Measurements from ENCODE around the gene KCNK7.

Gene KCNK7

DNA sequence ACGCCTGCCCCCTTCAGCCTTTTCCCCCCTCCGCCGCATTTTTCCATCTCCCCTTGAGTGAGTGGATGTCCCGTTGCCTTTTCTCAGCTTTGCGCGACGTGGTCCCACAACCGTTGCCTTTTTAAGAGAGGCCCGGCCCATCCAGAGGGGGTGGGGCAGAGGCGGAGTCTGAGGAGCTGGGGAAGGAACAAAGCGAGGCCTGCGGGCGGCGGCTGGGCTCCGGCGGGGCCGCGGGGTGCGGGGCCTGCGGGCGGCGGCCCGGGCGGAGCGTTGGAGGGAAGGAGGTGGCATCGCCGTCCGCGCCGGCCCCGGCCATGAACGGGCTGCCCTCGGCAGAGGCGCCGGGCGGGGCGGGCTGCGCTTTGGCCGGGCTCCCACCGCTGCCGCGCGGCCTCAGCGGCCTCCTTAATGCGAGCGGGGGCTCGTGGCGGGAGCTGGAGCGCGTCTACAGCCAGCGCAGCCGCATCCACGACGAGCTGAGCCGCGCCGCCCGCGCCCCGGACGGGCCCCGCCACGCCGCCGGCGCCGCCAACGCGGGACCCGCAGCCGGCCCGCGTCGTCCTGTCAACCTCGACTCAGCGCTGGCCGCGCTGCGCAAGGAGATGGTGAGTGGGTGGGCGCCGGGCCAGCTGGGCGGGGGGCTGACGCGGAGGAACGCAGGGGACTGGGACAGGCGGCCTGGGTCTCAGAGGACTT, 23.1 kb downstream of the KCNK7 start, which contains the start of gene FAM89B:
FAM89B (plus strand) TSS at position 183 of the 696 bp plus-strand sequence; CDS start at position 315, 132 bp downstream.
- no peaks in the 10 kb centered on the region for H3K27me3 ChIP-seq (ENCODE audit: insufficient read depth, low read length)
- peak within 1 kb of the TSS; percentile 87 for H3K4me2 ChIP-seq (ENCODE audit: low read length)
- peak within 1 kb of the TSS; percentile 26 for H2AFZ ChIP-seq (ENCODE audit: insufficient read depth, low read length, poor library complexity)
- peak within 1 kb of the TSS; percentile 75 for H2AK5ac ChIP-seq (ENCODE audit: low read length)
- H3K4me1 ChIP-seq (ENCODE audit: control insufficient read depth in 1 of 2, insufficient read depth in 2 of 2, low read length in 2 of 2): peaks cover 43 to 44% of the 10 kb centered on the region in 2 experiments
- peak within 1 kb of the TSS; percentile 88 for H4K8ac ChIP-seq (ENCODE audit: low read depth, low read length)
- H3K27ac ChIP-seq (ENCODE audit: low read depth, low read length): peak within 1 kb of the TSS; percentile 44
- H2BK5ac ChIP-seq (ENCODE audit: low read depth, low read length, poor library complexity): peak within 1 kb of the TSS; percentile 88
- H3K9ac ChIP-seq (ENCODE audit: low read length): peak within 1 kb of the TSS; percentile 86
- H3K79me1 ChIP-seq (ENCODE audit: low read length): peaks cover 27% of the 10 kb centered on the region
- H3K9me3 ChIP-seq (ENCODE audit: insufficient read depth, low read depth, low read length): no peaks in the 10 kb centered on the region
- H4K91ac ChIP-seq (ENCODE audit: low read depth, low read length): peak within 1 kb of the TSS; percentile 89
- H2BK12ac ChIP-seq (ENCODE audit: low read length): no peak within 1 kb of the TSS
- peak within 1 kb of the TSS; percentile 85 for H3K14ac ChIP-seq (ENCODE audit: low read length)
- H3K79me2 ChIP-seq (ENCODE audit: control insufficient read depth, insufficient read depth, low read length, poor library complexity): peaks cover 20% of the 10 kb centered on the region
- H3K36me3 ChIP-seq (ENCODE audit: control insufficient read depth in 1 of 2, insufficient read depth in 2 of 2, low read length in 2 of 2): peaks cover 9 to 12% of the 10 kb centered on the region in 2 experiments
- H3K4me3 ChIP-seq (ENCODE audit: low read depth, low read length): peak within 1 kb of the TSS; percentile 87
- peak; percentile 79 to 93 for DNase-seq
- peak within 1 kb of the TSS; percentile 47 for H2BK120ac ChIP-seq (ENCODE audit: insufficient read depth, low read length, poor library complexity)
- no peak within 1 kb of the TSS for H3K23ac ChIP-seq (ENCODE audit: low read length)
- H3K18ac ChIP-seq (ENCODE audit: low read length): peak within 1 kb of the TSS; percentile 73
- no CpG with 5 or more reads among the region's 86 CpGs for WGBS (ENCODE audit: extremely low coverage, insufficient coverage, insufficient read length)
- H3K4ac ChIP-seq (ENCODE audit: low read depth, low read length): peak within 1 kb of the TSS; percentile 80
- H4K12ac ChIP-seq (ENCODE audit: low read depth, low read length): peak within 1 kb of the TSS; percentile 90

DNA sequence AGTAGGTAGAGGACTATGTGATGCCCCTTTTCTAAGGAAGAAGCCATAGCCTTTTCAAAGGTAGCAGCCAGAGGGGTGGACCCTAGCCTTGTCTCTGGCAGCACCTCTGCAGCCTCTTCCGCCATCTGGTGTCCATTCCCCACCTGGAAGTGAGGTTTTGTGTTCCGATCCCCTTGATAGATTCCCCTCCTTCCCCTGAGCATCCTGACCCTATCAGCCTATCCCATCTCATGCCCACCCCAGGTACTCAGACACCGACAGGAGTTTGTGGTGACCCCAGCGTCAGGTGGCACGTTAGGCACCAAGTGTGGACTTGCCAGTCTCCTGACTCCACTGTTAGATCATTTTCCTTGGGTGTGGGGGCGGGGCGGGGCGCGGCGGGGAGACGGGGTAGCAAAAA, 23.7 kb downstream of the KCNK7 start:
- no peak overlapping the region for H3K23ac ChIP-seq (ENCODE audit: low read length)
- H3K79me2 ChIP-seq (ENCODE audit: control insufficient read depth, insufficient read depth, low read length, poor library complexity): peaks cover 20% of the 10 kb centered on the region
- H3K4me2 ChIP-seq (ENCODE audit: low read length): peak overlapping the region; percentile 87
- no peaks in the 10 kb centered on the region for H3K9me3 ChIP-seq (ENCODE audit: insufficient read depth, low read depth, low read length)
- no peak overlapping the region for H2BK120ac ChIP-seq (ENCODE audit: insufficient read depth, low read length, poor library complexity)
- H3K4me3 ChIP-seq (ENCODE audit: low read depth, low read length): peak overlapping the region; percentile 35
- peak overlapping the region; percentile 17 for H4K8ac ChIP-seq (ENCODE audit: low read depth, low read length)
- no peak overlapping the region for H2AK5ac ChIP-seq (ENCODE audit: low read length)
- H2BK12ac ChIP-seq (ENCODE audit: low read length): no peak overlapping the region
- H3K4ac ChIP-seq (ENCODE audit: low read depth, low read length): no peak overlapping the region
- H3K14ac ChIP-seq (ENCODE audit: low read length): no peak overlapping the region
- no CpG with 5 or more reads among the region's 11 CpGs for WGBS (ENCODE audit: extremely low coverage, insufficient coverage, insufficient read length)
- peak overlapping the region; percentile 26 for H2AFZ ChIP-seq (ENCODE audit: insufficient read depth, low read length, poor library complexity)
- H3K79me1 ChIP-seq (ENCODE audit: low read length): peaks cover 27% of the 10 kb centered on the region
- no peak overlapping the region for H3K9ac ChIP-seq (ENCODE audit: low read length)
- no peak overlapping the region for H4K91ac ChIP-seq (ENCODE audit: low read depth, low read length)
- no peak overlapping the region for H4K12ac ChIP-seq (ENCODE audit: low read depth, low read length)
- peaks cover 43 to 44% of the 10 kb centered on the region in 2 experiments for H3K4me1 ChIP-seq (ENCODE audit: control insufficient read depth in 1 of 2, insufficient read depth in 2 of 2, low read length in 2 of 2)
- no peak overlapping the region for H2BK5ac ChIP-seq (ENCODE audit: low read depth, low read length, poor library complexity)
- DNase-seq: peak in 1 of 2 donors; percentile 70
- peak overlapping the region; percentile 32 for H3K18ac ChIP-seq (ENCODE audit: low read length)
- H3K27ac ChIP-seq (ENCODE audit: low read depth, low read length): no peak overlapping the region
- H3K27me3 ChIP-seq (ENCODE audit: insufficient read depth, low read length): no peaks in the 10 kb centered on the region
- H3K36me3 ChIP-seq (ENCODE audit: control insufficient read depth in 1 of 2, insufficient read depth in 2 of 2, low read length in 2 of 2): peaks cover 9 to 12% of the 10 kb centered on the region in 2 experiments

DNA sequence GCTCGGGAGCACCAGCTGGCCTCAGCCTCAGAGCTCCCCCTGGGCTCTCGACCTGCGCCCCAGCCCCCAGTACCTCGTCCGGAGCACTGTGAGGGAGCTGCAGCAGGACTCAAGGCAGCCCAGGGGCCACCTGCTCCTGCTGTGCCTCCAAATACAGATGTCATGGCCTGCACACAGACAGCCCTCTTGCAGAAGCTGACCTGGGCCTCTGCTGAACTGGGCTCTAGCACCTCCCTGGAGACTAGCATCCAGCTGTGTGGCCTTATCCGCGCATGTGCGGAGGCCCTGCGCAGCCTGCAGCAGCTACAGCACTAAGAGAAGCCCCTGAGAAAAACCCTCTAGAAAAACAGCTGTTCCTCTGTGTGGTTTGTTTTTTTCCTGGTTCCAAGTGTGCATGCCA, 24.2 kb downstream of the KCNK7 start:
- Histone ChIP-seq H3K4me3 (ENCODE audit: low read depth, low read length) (no peak overlapping the region), H3K27ac (ENCODE audit: low read depth, low read length) (no peak overlapping the region), H3K18ac (ENCODE audit: low read length) (peak overlapping the region; percentile 38), H2BK120ac (ENCODE audit: insufficient read depth, low read length, poor library complexity) (no peak overlapping the region), H3K27me3 (ENCODE audit: insufficient read depth, low read length) (no peaks in the 10 kb centered on the region), H3K9ac (ENCODE audit: low read length) (no peak overlapping the region), H3K23ac (ENCODE audit: low read length) (no peak overlapping the region), H2AK5ac (ENCODE audit: low read length) (no peak overlapping the region), H2AFZ (ENCODE audit: insufficient read depth, low read length, poor library complexity) (no peak overlapping the region), H3K9me3 (ENCODE audit: insufficient read depth, low read depth, low read length) (no peaks in the 10 kb centered on the region), H3K36me3 (ENCODE audit: control insufficient read depth in 1 of 2, insufficient read depth in 2 of 2, low read length in 2 of 2) (peaks cover 9 to 12% of the 10 kb centered on the region in 2 experiments), H2BK12ac (ENCODE audit: low read length) (no peak overlapping the region), H2BK5ac (ENCODE audit: low read depth, low read length, poor library complexity) (no peak overlapping the region), H3K4me1 (ENCODE audit: control insufficient read depth in 1 of 2, insufficient read depth in 2 of 2, low read length in 2 of 2) (peaks cover 40 to 41% of the 10 kb centered on the region in 2 experiments), H4K12ac (ENCODE audit: low read depth, low read length) (no peak overlapping the region), H4K8ac (ENCODE audit: low read depth, low read length) (no peak overlapping the region), H3K79me1 (ENCODE audit: low read length) (peaks cover 27% of the 10 kb centered on the region), H3K4ac (ENCODE audit: low read depth, low read length) (no peak overlapping the region), H3K4me2 (ENCODE audit: low read length) (peak overlapping the region; percentile 87), H4K91ac (ENCODE audit: low read depth, low read length) (no peak overlapping the region), H3K79me2 (ENCODE audit: control insufficient read depth, insufficient read depth, low read length, poor library complexity) (peaks cover 19% of the 10 kb centered on the region), H3K14ac (ENCODE audit: low read length) (no peak overlapping the region)
- no peak for DNase-seq
- WGBS (ENCODE audit: extremely low coverage, insufficient coverage, insufficient read length): no CpG with 5 or more reads among the region's 9 CpGs

DNA sequence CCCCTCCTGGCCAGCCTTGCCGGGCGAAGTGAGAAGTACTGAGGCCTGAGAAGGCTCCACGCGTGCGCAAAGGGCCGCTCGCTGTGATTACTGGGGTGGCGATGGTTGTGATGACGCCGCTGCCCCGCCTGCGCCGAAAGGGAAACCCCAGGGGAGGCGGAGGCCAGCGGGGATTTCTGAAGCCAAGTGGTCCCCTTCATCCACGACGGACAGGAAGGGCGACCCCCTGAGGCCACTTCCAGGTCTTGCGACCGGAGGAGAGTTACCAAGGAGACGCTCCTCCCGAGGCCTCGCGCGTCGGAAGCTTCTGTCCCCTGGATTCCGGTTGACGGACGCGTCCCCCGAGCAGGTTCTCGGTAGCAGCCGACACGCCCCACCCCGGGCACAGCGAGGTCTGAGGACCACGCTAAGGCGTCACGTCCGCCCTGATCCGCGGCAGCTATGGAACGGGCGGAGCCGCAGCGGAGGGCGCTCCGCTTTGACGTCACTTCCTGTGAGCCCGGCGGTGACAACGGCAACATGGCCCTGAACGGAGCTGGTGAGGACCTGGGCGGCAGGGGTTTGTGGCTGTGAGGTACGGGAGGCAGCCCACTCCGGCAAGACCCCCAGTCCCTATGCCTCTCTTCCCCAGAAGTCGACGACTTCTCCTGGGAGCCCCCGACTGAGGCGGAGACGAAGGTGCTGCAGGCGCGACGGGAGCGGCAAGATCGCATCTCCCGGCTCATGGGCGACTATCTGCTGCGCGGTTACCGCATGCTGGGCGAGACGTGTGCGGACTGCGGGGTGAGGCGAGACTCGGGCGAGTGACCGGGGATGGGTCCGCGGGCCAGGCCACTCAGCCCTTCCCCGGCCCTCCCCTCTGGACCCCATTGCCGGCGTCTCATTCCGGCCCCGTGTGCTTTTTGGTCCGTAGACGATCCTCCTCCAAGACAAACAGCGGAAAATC, 25.4 kb downstream of the KCNK7 start, which contains the start of gene ZNRD2:
ZNRD2 (plus strand) TSS at position 505 of the 946 bp plus-strand sequence; CDS start at position 520, 15 bp downstream.
- Histone ChIP-seq H4K91ac (ENCODE audit: low read depth, low read length) (peak within 1 kb of the TSS; percentile 73), H3K79me2 (ENCODE audit: control insufficient read depth, insufficient read depth, low read length, poor library complexity) (peaks cover 13% of the 10 kb centered on the region), H3K4me2 (ENCODE audit: low read length) (peak within 1 kb of the TSS; percentile 87), H3K9ac (ENCODE audit: low read length) (peak within 1 kb of the TSS; percentile 90), H3K79me1 (ENCODE audit: low read length) (peaks cover 21% of the 10 kb centered on the region), H3K36me3 (ENCODE audit: control insufficient read depth in 1 of 2, insufficient read depth in 2 of 2, low read length in 2 of 2) (peaks cover 9 to 12% of the 10 kb centered on the region in 2 experiments), H3K4ac (ENCODE audit: low read depth, low read length) (peak within 1 kb of the TSS; percentile 62), H3K14ac (ENCODE audit: low read length) (peak within 1 kb of the TSS; percentile 72), H2BK5ac (ENCODE audit: low read depth, low read length, poor library complexity) (peak within 1 kb of the TSS; percentile 74), H2AFZ (ENCODE audit: insufficient read depth, low read length, poor library complexity) (peak within 1 kb of the TSS; percentile 94), H4K8ac (ENCODE audit: low read depth, low read length) (peak within 1 kb of the TSS; percentile 95), H4K12ac (ENCODE audit: low read depth, low read length) (peak within 1 kb of the TSS; percentile 67), H3K9me3 (ENCODE audit: insufficient read depth, low read depth, low read length) (no peaks in the 10 kb centered on the region), H3K4me1 (ENCODE audit: control insufficient read depth in 1 of 2, insufficient read depth in 2 of 2, low read length in 2 of 2) (peaks cover 31 to 35% of the 10 kb centered on the region in 2 experiments), H3K4me3 (ENCODE audit: low read depth, low read length) (peak within 1 kb of the TSS; percentile 99), H2AK5ac (ENCODE audit: low read length) (peak within 1 kb of the TSS; percentile 63), H3K18ac (ENCODE audit: low read length) (peak within 1 kb of the TSS; percentile 84), H2BK12ac (ENCODE audit: low read length) (no peak within 1 kb of the TSS), H2BK120ac (ENCODE audit: insufficient read depth, low read length, poor library complexity) (peak within 1 kb of the TSS; percentile 62), H3K23ac (ENCODE audit: low read length) (no peak within 1 kb of the TSS), H3K27ac (ENCODE audit: low read depth, low read length) (peak within 1 kb of the TSS; percentile 91), H3K27me3 (ENCODE audit: insufficient read depth, low read length) (no peaks in the 10 kb centered on the region)
- no CpG with 5 or more reads among the region's 89 CpGs for WGBS (ENCODE audit: extremely low coverage, insufficient coverage, insufficient read length)
- peak; percentile 97 for DNase-seq

All from trophoblast cell (in vitro differentiated cells and primary cell).